Measurements from ENCODE around the gene MYH6. TPM values are rescaled to one million over a fixed set of nuclear protein-coding genes. Genes with fewer than 3 reads are reported as not detected.

The MYH6 gene
- total RNA-seq, 1 donor from 2014 or later, result not detected

DNA sequence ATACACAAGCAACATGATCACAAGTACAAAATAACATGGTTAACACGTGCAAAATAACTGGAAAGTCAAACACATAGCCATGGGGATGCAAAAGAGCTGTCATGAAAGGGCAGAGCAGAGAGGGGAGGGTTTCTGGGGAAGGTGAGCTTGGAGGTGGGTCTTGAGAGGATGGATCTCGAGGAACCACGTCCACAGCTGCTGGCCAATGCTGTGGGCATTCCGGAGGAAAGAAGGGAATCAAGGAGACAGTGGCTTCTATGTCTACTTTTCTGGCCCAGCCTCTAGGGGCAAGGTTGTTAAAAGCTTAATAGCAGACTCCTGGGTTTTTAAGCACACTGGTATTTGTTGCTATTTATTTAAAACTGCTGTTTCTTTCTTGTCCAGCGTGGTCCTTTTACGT is 35.8 kb upstream of the MYH6 start:
- Histone ChIP-seq H3K4me3 (ENCODE audit: low read depth, low read length) (no peak overlapping the region), H3K36me3 (ENCODE audit: control insufficient read depth, insufficient read depth, low read length) (no peaks in the 10 kb centered on the region), H3K27me3 (ENCODE audit: control insufficient read depth, insufficient read depth, low read length) (no peaks in the 10 kb centered on the region)
- TF ChIP-seq, protein P1, sequence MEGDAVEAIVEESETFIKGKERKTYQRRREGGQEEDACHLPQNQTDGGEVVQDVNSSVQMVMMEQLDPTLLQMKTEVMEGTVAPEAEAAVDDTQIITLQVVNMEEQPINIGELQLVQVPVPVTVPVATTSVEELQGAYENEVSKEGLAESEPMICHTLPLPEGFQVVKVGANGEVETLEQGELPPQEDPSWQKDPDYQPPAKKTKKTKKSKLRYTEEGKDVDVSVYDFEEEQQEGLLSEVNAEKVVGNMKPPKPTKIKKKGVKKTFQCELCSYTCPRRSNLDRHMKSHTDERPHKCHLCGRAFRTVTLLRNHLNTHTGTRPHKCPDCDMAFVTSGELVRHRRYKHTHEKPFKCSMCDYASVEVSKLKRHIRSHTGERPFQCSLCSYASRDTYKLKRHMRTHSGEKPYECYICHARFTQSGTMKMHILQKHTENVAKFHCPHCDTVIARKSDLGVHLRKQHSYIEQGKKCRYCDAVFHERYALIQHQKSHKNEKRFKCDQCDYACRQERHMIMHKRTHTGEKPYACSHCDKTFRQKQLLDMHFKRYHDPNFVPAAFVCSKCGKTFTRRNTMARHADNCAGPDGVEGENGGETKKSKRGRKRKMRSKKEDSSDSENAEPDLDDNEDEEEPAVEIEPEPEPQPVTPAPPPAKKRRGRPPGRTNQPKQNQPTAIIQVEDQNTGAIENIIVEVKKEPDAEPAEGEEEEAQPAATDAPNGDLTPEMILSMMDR (IDR thresholded peaks at IDR 0.05; ENCODE audit: insufficient read depth, low read length, poor library complexity, severe bottlenecking), result no peak
- no peak for DNase-seq (ENCODE audit: low read depth)

- DNase-seq (ENCODE audit: low read depth), result no peak
- Histone ChIP-seq H3K4me3 (ENCODE audit: low read depth, low read length) (no peak overlapping the region), H3K27me3 (ENCODE audit: control insufficient read depth, insufficient read depth, low read length) (no peaks in the 10 kb centered on the region), H3K36me3 (ENCODE audit: control insufficient read depth, insufficient read depth, low read length) (no peaks in the 10 kb centered on the region)
- TF ChIP-seq, protein P1 (IDR thresholded peaks at IDR 0.05; ENCODE audit: insufficient read depth, low read length, poor library complexity, severe bottlenecking), result no peak
Observed at GRCh38 chr14:23443411-23443812, 35.3 kb upstream of the MYH6 start.

DNA sequence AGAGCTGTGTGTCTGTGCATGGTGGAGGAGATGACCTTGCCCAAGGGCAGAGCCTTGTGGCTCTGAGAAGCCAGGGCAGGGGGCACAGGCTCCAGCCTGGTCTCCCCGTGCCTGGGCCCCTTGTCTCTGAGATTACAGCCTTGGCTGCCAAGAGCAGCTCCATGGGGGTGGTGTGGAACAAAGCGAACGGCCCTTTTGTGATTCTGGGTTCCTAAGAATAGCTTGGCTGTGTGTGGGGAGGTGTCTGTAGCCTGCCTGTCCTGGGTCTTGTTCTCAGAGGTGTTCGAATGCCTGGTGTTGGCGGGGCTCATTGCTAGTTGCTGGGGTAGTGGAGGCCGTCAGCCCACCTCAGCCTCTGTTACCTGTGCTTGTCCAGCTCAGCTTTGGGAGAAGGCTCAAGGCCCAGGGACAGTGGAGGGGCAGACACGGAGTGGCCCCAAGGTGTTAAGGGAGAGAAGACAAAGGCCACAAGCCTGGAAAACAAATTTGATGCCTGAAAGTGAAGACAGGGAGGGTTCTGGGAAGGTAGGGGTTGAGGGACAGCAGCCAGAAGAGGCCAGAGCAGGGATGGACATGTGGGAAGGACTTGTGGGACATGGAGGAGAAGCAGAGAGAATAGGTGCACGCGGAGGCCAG is 34.8 kb upstream of the MYH6 start:
- Histone ChIP-seq H3K27me3 (ENCODE audit: control insufficient read depth, insufficient read depth, low read length) (no peaks in the 10 kb centered on the region), H3K4me3 (ENCODE audit: low read depth, low read length) (no peak overlapping the region), H3K36me3 (ENCODE audit: control insufficient read depth, insufficient read depth, low read length) (no peaks in the 10 kb centered on the region)
- no peak for DNase-seq (ENCODE audit: low read depth)
- TF ChIP-seq, protein P1 (IDR thresholded peaks at IDR 0.05; ENCODE audit: insufficient read depth, low read length, poor library complexity, severe bottlenecking), result no peak

GRCh38 chr14:23441076-23441475 is 33.0 kb upstream of the MYH6 start:
- DNase-seq (ENCODE audit: low read depth), result no peak
- Histone ChIP-seq H3K36me3 (ENCODE audit: control insufficient read depth, insufficient read depth, low read length) (no peaks in the 10 kb centered on the region), H3K4me3 (ENCODE audit: low read depth, low read length) (no peak overlapping the region), H3K27me3 (ENCODE audit: control insufficient read depth, insufficient read depth, low read length) (no peaks in the 10 kb centered on the region)
- TF ChIP-seq, protein P1 (IDR thresholded peaks at IDR 0.05; ENCODE audit: insufficient read depth, low read length, poor library complexity, severe bottlenecking), result no peak

GRCh38 chr14:23439107-23439835 is 31.2 kb upstream of the MYH6 start:
- TF ChIP-seq, protein P1 (IDR thresholded peaks at IDR 0.05; ENCODE audit: insufficient read depth, low read length, poor library complexity, severe bottlenecking), result no peak
- DNase-seq (ENCODE audit: low read depth), result no peak
- H3K36me3 ChIP-seq (ENCODE audit: control insufficient read depth, insufficient read depth, low read length), result no peaks in the 10 kb centered on the region
- peaks cover 3% of the 10 kb centered on the region for H3K27me3 ChIP-seq (ENCODE audit: control insufficient read depth, insufficient read depth, low read length)
- no peak overlapping the region for H3K4me3 ChIP-seq (ENCODE audit: low read depth, low read length)
